ENCODE results near the gene ADISSP. TPM values are rescaled to one million over a fixed set of nuclear protein-coding genes. Genes with fewer than 3 reads are reported as not detected.

Gene ADISSP
- total RNA-seq, 4 donors from 2014 or later: 20.1 to 115 (median 22.8) TPM

DNA sequence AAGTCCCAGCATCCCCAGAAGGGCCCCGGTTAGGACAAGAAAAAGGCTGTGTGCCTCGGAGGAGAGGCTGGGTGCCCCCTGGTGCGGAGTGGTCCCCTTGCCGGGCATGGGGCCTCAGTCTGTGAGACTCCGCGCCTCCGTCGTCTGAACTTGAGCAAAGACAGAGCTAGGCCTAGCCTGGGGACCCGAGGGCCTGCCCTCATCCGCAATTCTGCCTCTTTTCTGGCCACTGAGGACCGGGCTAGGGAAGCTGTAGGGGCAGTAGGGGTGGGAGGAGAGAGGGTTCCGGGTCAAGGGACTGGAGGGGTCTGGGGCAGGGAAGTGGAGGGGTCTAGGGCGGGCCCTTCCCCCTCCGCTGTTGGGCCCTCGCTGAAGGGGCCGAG, 35.6 kb downstream of the ADISSP start:
- no peak for TF ChIP-seq CTCF (IDR thresholded peaks at IDR 0.05; ENCODE audit: low read depth)

DNA sequence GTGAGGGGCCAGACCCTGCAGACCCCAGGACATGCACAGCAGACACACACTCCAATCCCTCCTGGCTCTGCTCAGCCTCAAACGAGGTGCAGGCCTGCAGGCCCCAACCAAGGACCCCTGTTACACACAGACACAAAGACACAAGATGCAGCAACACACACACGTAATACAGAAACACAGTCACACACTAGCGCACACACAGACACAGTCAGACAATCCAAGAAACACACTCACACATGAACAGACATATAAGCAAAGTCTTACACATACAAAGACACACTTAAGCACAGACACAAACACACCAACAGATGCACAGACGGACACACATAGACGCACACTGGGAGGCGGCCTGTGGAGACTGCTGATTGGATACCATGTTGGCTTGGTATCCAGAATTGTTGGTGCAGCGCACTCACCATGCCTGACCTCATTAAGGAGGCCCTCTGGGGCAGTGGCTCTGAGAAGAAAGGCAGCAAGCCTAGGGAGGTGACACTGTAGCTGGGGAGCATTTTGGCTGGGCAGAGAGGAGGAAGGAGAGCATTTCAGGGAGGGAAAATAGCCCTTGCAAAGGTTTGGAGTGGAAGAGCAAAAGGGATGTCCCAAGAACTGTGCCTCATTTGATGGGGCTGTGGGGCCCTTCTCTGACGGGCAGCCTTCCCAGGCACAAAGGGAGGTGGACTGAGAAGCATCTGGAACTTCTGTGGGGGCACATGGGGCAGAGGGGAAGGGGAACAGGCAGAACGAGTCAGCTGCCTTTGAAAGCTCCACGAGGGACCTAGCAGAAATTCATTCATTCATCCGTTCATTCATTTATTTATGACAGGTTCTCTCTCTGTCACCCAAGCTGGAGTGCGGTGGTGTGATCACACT, 36.5 kb downstream of the ADISSP start:
- TF ChIP-seq CTCF (IDR thresholded peaks at IDR 0.05; ENCODE audit: low read depth): no peak

GRCh38 chr20:3729811-3730540, 37.6 kb downstream of the ADISSP start:
- TF ChIP-seq CTCF (IDR thresholded peaks at IDR 0.05; ENCODE audit: low read depth): no peak

DNA sequence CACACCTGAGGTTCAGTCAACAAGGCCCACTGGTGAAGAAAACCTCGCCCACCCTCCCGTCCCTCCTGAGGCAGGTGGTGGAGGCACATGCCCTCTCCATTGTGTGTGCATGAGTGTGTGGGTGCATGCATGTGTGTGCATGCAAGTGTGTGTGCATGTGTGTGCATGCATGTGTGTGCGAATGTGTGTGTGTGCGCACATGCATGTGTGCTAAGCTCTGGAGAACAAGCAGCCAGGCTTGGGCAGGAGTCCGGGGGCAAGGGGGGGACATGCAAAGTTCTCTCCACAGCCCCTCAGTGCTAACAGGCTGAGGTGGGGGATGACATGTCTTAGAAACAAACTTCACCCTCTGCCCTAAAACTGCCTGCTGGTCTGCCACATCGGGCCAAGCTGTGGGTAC, 38.2 kb downstream of the ADISSP start:
- no peak for TF ChIP-seq CTCF (IDR thresholded peaks at IDR 0.05; ENCODE audit: low read depth)

GRCh38 chr20:3728876-3729275, 38.7 kb downstream of the ADISSP start:
- no peak for TF ChIP-seq CTCF (IDR thresholded peaks at IDR 0.05; ENCODE audit: low read depth)

DNA sequence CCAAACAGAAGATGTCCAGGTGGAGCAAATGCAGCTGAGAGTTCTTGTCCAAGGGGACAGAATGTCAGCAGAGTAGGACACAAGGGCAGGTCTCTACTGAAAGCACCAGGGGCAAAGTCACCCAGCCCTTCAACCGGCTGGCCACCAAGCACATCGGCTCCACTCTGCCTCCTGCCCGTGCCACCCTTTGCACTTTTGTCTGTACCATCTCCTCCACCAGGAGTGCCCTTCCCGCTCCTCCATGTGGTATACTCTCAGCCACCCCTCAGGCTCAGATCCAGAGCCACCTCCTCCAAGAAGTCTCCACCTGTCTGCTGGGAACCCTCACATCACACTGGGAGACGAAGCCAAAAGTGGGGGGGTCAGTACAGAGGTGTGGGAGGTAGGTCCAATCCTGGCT, 39.2 kb downstream of the ADISSP start:
- TF ChIP-seq CTCF (IDR thresholded peaks at IDR 0.05; ENCODE audit: low read depth): no peak

- no peak for TF ChIP-seq CTCF (IDR thresholded peaks at IDR 0.05; ENCODE audit: low read depth)
Measured at GRCh38 chr20:3727401-3728021, 40.0 kb downstream of the ADISSP start.
